Mesenchymal stem cell (in vitro differentiated cells and primary cell): ENCODE results near the gene C3.

ENCODE experiments used
- DNase-seq: peaks from one replicate; pipeline ENCODE4 v3.0.0-alpha.2; 2013
- H2AFZ ChIP-seq: one replicate; pipeline ENCODE4 v1.6.1; 2013; ENCODE audit warnings: low read depth, mild to moderate bottlenecking, control low read depth, inconsistent platforms, low read length, moderate library complexity
- H2AK5ac ChIP-seq: 2 replicates; pipeline ENCODE4 v1.6.1; 2013; ENCODE audit warnings: low read length, moderate library complexity, mild to moderate bottlenecking, inconsistent platforms; ENCODE audit not compliant: severe bottlenecking
- H2BK120ac ChIP-seq: one replicate; pipeline ENCODE4 v1.6.1; 2013; ENCODE audit warnings: low read depth, mild to moderate bottlenecking, inconsistent platforms, low read length, moderate library complexity
- H2BK12ac ChIP-seq, 2 experiments: one replicate each; pipeline ENCODE4 v1.6.1; 2013; ENCODE audit warnings: inconsistent platforms in 2 of 2, low read length in 2 of 2, mild to moderate bottlenecking in 2 of 2, moderate library complexity in 2 of 2, control low read depth in 1 of 2
- H2BK15ac ChIP-seq: one replicate; pipeline ENCODE4 v1.6.1; 2013; ENCODE audit warnings: mild to moderate bottlenecking, low read depth, inconsistent platforms; ENCODE audit not compliant: poor library complexity, severe bottlenecking
- H2BK5ac ChIP-seq: 2 replicates; pipeline ENCODE4 v1.6.1; 2013; ENCODE audit warnings: low read depth, mild to moderate bottlenecking, low read length, control low read depth, inconsistent platforms; ENCODE audit not compliant: poor library complexity, severe bottlenecking
- H3K14ac ChIP-seq, 2 experiments: one replicate each; pipeline ENCODE4 v1.6.1; 2013; ENCODE audit warnings: inconsistent platforms in 2 of 2, low read length in 2 of 2, control low read depth in 1 of 2, mild to moderate bottlenecking in 1 of 2, moderate library complexity in 1 of 2
- H3K18ac ChIP-seq, 2 experiments: one replicate each; pipeline ENCODE4 v1.6.1; 2013; ENCODE audit warnings: inconsistent platforms in 2 of 2, low read length in 2 of 2, control low read depth in 1 of 2, low read depth in 1 of 2, mild to moderate bottlenecking in 1 of 2
- H3K23ac ChIP-seq, 2 experiments: one replicate each; pipeline ENCODE4 v1.6.1; 2013; ENCODE audit warnings: inconsistent platforms in 2 of 2, low read length in 2 of 2, mild to moderate bottlenecking in 2 of 2, moderate library complexity in 2 of 2, control low read depth in 1 of 2
- H3K27ac ChIP-seq: 2 replicates; pipeline ENCODE4 v1.5.1; 2013; ENCODE audit warnings: mild to moderate bottlenecking, moderate library complexity, low read length, control low read depth, inconsistent platforms; ENCODE audit not compliant: poor library complexity, severe bottlenecking
- H3K27me3 ChIP-seq, 2 experiments: 2 replicates each; pipeline versions ENCODE4 v1.6.1 to v1.7.0; 2013; ENCODE audit warnings: low read length in 2 of 2, mild to moderate bottlenecking in 2 of 2, moderate library complexity in 2 of 2, control low read depth in 1 of 2, inconsistent platforms in 1 of 2; ENCODE audit not compliant: control insufficient read depth in 1 of 2, insufficient read depth in 1 of 2
- H3K36me3 ChIP-seq, 2 experiments: 2 replicates each; pipeline versions ENCODE4 v1.6.1 to v1.7.0; 2013; ENCODE audit warnings: low read length in 2 of 2, control low read depth in 1 of 2, inconsistent platforms in 1 of 2, low read depth in 1 of 2, mild to moderate bottlenecking in 1 of 2; ENCODE audit not compliant: insufficient read depth in 2 of 2, control insufficient read depth in 1 of 2
- H3K4ac ChIP-seq, 2 experiments: one replicate each; pipeline ENCODE4 v1.6.1; 2013; ENCODE audit warnings: inconsistent platforms in 2 of 2, low read length in 2 of 2, mild to moderate bottlenecking in 2 of 2, moderate library complexity in 2 of 2, control low read depth in 1 of 2, low read depth in 1 of 2
- H3K4me1 ChIP-seq: 2 replicates; pipeline ENCODE4 v1.6.1; 2013; ENCODE audit warnings: low read depth, low read length, control low read depth; ENCODE audit not compliant: control insufficient read depth, insufficient read depth
- H3K4me2 ChIP-seq: 2 replicates; pipeline ENCODE4 v1.6.1; 2013; ENCODE audit warnings: low read length, mild to moderate bottlenecking, inconsistent platforms; ENCODE audit not compliant: poor library complexity, severe bottlenecking
- H3K4me3 ChIP-seq, 2 experiments: 2 replicates each; pipeline versions ENCODE4 v1.5.1 to v1.7.0; 2013; ENCODE audit warnings: low read length in 2 of 2, mild to moderate bottlenecking in 2 of 2, control low read depth in 1 of 2, low read depth in 1 of 2; ENCODE audit not compliant: insufficient read depth in 1 of 2
- H3K79me1 ChIP-seq: replicated peaks from 2 replicates; pipeline ENCODE4 v1.6.1; 2013; ENCODE audit warnings: mild to moderate bottlenecking, control low read depth, low read length, inconsistent platforms; ENCODE audit not compliant: poor library complexity, severe bottlenecking
- H3K9ac ChIP-seq: 2 replicates; pipeline ENCODE4 v1.7.0; 2013; ENCODE audit warnings: mild to moderate bottlenecking, low read length, moderate library complexity
- H3K9me3 ChIP-seq: 2 replicates; pipeline ENCODE4 v1.7.0; 2013; ENCODE audit warnings: mild to moderate bottlenecking, low read length; ENCODE audit not compliant: control insufficient read depth
- H4K8ac ChIP-seq: one replicate; pipeline ENCODE4 v1.6.1; 2013; ENCODE audit warnings: inconsistent platforms, mild to moderate bottlenecking, low read length, moderate library complexity
- H4K91ac ChIP-seq: one replicate; pipeline ENCODE4 v1.6.1; 2013; ENCODE audit warnings: mild to moderate bottlenecking, low read length, inconsistent platforms
- WGBS: methylation state at CpG from one replicate; pipeline ENCODE4 v1.1.7; 2013; ENCODE audit warnings: mixed read lengths; 5-methylcytosine and 5-hydroxymethylcytosine counted together

C3 gene

GRCh38 chr19:6671960-6672359 lies 48.5 kb downstream of the C3 start:
- Histone ChIP-seq H3K27ac (no peak overlapping the region), H2AFZ (no peak overlapping the region), H3K23ac (no peak overlapping the region), H3K18ac (no peak overlapping the region), H4K91ac (no peak overlapping the region), H3K79me1 (no peaks in the 10 kb centered on the region), H3K4me2 (no peak overlapping the region), H3K9ac (no peak overlapping the region), H3K4ac (no peak overlapping the region), H3K4me1 (peaks cover 11% of the 10 kb centered on the region), H2AK5ac (no peak overlapping the region), H3K4me3 (no peak overlapping the region), H2BK12ac (no peak overlapping the region), H2BK15ac (no peak overlapping the region), H2BK120ac (no peak overlapping the region), H3K27me3 (peaks cover 0 to 8% of the 10 kb centered on the region in 2 experiments), H3K14ac (no peak overlapping the region), H3K36me3 (peaks cover 0 to 4% of the 10 kb centered on the region in 2 experiments), H4K8ac (no peak overlapping the region), H2BK5ac (no peak overlapping the region), H3K9me3 (no peaks in the 10 kb centered on the region)
- 62% methylated on average over 4 of the region's 4 CpGs for WGBS
- no peak for DNase-seq

GRCh38 chr19:6668691-6669090 lies 51.8 kb downstream of the C3 start:
- Histone ChIP-seq H3K4ac (no peak overlapping the region), H3K4me2 (no peak overlapping the region), H3K14ac (no peak overlapping the region), H4K8ac (no peak overlapping the region), H4K91ac (no peak overlapping the region), H3K4me3 (no peak overlapping the region), H3K23ac (no peak overlapping the region), H3K4me1 (peaks cover 2% of the 10 kb centered on the region), H2AK5ac (no peak overlapping the region), H3K9ac (no peak overlapping the region), H3K36me3 (no peaks in the 10 kb centered on the region), H2AFZ (no peak overlapping the region), H3K18ac (no peak overlapping the region), H3K27me3 (peaks cover 0 to 8% of the 10 kb centered on the region in 2 experiments), H2BK120ac (no peak overlapping the region), H2BK12ac (no peak overlapping the region), H2BK5ac (no peak overlapping the region), H2BK15ac (no peak overlapping the region), H3K27ac (no peak overlapping the region), H3K79me1 (no peaks in the 10 kb centered on the region), H3K9me3 (no peaks in the 10 kb centered on the region)
- 90% methylated on average over 11 of the region's 11 CpGs for WGBS
- no peak for DNase-seq

GRCh38 chr19:6667114-6667627 lies 53.3 kb downstream of the C3 start:
- H2BK15ac ChIP-seq = no peak overlapping the region
- no peak overlapping the region for H3K4me3 ChIP-seq
- no peak for DNase-seq
- peaks cover 2% of the 10 kb centered on the region for H3K4me1 ChIP-seq
- 87% methylated on average over 10 of the region's 14 CpGs for WGBS
- H3K79me1 ChIP-seq = no peaks in the 10 kb centered on the region
- no peak overlapping the region for H3K23ac ChIP-seq
- H2AK5ac ChIP-seq = no peak overlapping the region
- no peak overlapping the region for H3K14ac ChIP-seq
- H2AFZ ChIP-seq = no peak overlapping the region
- no peak overlapping the region for H3K9ac ChIP-seq
- H3K27ac ChIP-seq = no peak overlapping the region
- H2BK5ac ChIP-seq = no peak overlapping the region
- H2BK120ac ChIP-seq = no peak overlapping the region
- H3K9me3 ChIP-seq = no peaks in the 10 kb centered on the region
- H2BK12ac ChIP-seq = no peak overlapping the region
- H3K27me3 ChIP-seq = peaks cover 0 to 12% of the 10 kb centered on the region in 2 experiments
- H4K91ac ChIP-seq = no peak overlapping the region
- H3K4ac ChIP-seq = no peak overlapping the region
- H3K4me2 ChIP-seq = no peak overlapping the region
- H3K36me3 ChIP-seq = no peaks in the 10 kb centered on the region
- H4K8ac ChIP-seq = no peak overlapping the region
- no peak overlapping the region for H3K18ac ChIP-seq

- Histone ChIP-seq H2BK120ac (no peak overlapping the region), H3K4ac (no peak overlapping the region), H3K9me3 (no peaks in the 10 kb centered on the region), H3K27ac (no peak overlapping the region), H2BK12ac (no peak overlapping the region), H3K14ac (no peak overlapping the region), H4K8ac (no peak overlapping the region), H3K4me2 (no peak overlapping the region), H3K36me3 (no peaks in the 10 kb centered on the region), H3K4me3 (no peak overlapping the region), H4K91ac (no peak overlapping the region), H3K23ac (no peak overlapping the region), H2BK15ac (no peak overlapping the region), H3K27me3 (peaks cover 7 to 31% of the 10 kb centered on the region in 2 experiments), H2AK5ac (no peak overlapping the region), H2AFZ (no peak overlapping the region), H3K79me1 (no peaks in the 10 kb centered on the region), H3K4me1 (no peaks in the 10 kb centered on the region), H3K9ac (no peak overlapping the region), H2BK5ac (no peak overlapping the region), H3K18ac (no peak overlapping the region)
- WGBS = 93% methylated on average over 17 of the region's 17 CpGs
- DNase-seq = no peak
Measured at GRCh38 chr19:6664916-6665315, 55.5 kb downstream of the C3 start.
